Measurements from ENCODE around the gene LAPTM5. TPM values are rescaled to one million over a fixed set of nuclear protein-coding genes. Genes with fewer than 3 reads are reported as not detected.

The LAPTM5 gene
- total and polyA plus RNA-seq, 2 of the 8 experiments (the other 6 are each of a cell fraction or from before 2014, with no cell fraction given) = 0.37 to 1.4 TPM

DNA sequence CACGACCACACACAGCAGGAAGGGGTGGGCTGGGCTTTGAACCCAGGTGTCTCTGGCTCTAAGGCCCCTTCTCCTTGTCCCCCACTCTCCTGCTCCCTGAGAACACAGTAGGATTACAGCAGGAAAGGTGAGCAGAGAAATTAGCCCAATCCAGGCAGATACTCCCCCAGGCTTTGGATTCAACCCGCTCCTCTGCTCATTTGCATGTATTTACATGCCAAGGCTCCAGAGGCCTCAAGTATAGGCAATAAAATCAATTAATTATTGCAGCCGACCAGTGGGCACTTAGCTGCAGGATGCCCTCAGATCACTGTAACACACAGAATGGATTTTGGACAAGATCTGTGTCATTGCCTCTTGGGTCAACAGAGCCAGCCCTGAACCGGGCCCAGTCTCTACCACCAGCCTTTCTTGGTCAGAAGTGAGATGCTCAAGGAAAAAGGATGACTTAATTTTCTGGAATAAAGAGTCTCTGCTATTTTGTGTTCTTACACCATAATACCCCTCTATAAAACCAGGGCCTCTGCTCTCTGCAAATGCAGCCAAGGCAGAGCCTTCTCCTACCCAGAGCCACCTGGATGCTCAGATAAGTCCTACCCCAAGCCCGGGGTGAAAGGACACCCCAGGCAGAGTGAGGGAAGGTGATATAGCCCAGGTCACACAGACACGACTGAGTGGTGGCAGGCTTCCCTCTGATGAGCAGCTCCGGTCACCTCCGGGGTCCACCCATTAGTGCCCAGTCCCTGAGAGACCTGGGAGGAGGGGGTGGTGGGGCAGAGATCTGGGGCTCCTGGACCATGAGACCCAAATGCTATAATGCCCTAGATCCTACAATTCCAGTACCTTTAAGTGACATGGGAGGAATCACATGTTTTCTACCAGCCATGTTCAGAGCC is 63.0 kb downstream of the LAPTM5 start:
- H3K18ac ChIP-seq (ENCODE audit: extremely low read depth, low read length) = no peak overlapping the region
- H3K4me3 ChIP-seq (ENCODE audit: extremely low read depth in 1 of 4, insufficient read depth in 2 of 4, low read depth in 3 of 4, low read length in 4 of 4) = no peak overlapping the region
- no peak overlapping the region for H3K4me2 ChIP-seq (ENCODE audit: insufficient read depth in 1 of 2, low read depth in 2 of 2, low read length in 2 of 2)
- FAIRE-seq (no peak), DNase-seq (ENCODE audit: low read depth in 1 of 2, low spot score in 2 of 2) (no peak)
- CTCF ChIA-PET (ENCODE audit: partially characterized antibody) = no interaction called here
- no peaks in the 10 kb centered on the region for H3K79me1 ChIP-seq (ENCODE audit: low read depth, low read length)
- no peaks in the 10 kb centered on the region for H3K9me3 ChIP-seq (ENCODE audit: insufficient read depth in 2 of 2, low read depth in 1 of 2, low read length in 1 of 2)
- no peaks in the 10 kb centered on the region for H3K36me3 ChIP-seq (ENCODE audit: control insufficient read depth in 2 of 4, insufficient read depth in 4 of 4, low read length in 3 of 4)
- no peak overlapping the region for H2BK20ac ChIP-seq (ENCODE audit: low read length)
- POLR2A ChIA-PET (ENCODE audit: partially characterized antibody) = no interaction called here
- no peak overlapping the region for H3K27ac ChIP-seq (ENCODE audit: low read depth, low read length)
- H2BK5ac ChIP-seq (ENCODE audit: low read depth, low read length) = no peak overlapping the region
- no peak overlapping the region for H3K9ac ChIP-seq (replicated peaks in 1 of 4; ENCODE audit: extremely low read depth in 1 of 4, low read depth in 3 of 4, low read length in 3 of 4)
- no peak overlapping the region for H2BK15ac ChIP-seq (ENCODE audit: low read length)
- H3K4ac ChIP-seq (replicated peaks; ENCODE audit: insufficient read length, low read depth, low read length) = no peak overlapping the region
- H2BK12ac ChIP-seq (ENCODE audit: low read depth, low read length) = no peak overlapping the region
- H3K56ac ChIP-seq (replicated peaks; ENCODE audit: insufficient read length, low read depth, low read length) = no peak overlapping the region
- H4K91ac ChIP-seq (replicated peaks; ENCODE audit: insufficient read length, low read length) = no peak overlapping the region
- no peak overlapping the region for H2AFZ ChIP-seq (ENCODE audit: low read length)
- H3K4me1 ChIP-seq (replicated peaks in 1 of 4; ENCODE audit: control insufficient read depth in 3 of 4, insufficient read depth in 4 of 4, low read length in 3 of 4) = peaks cover 0 to 12% (median 4%) of the 10 kb centered on the region in 4 experiments; a peak in 6 of 7 replicates
- peaks cover 1% of the 10 kb centered on the region; the same call in 1 of the 2 replicates for H3K23me2 ChIP-seq (ENCODE audit: low read depth, low read length)
- no peak overlapping the region for H2BK120ac ChIP-seq (replicated peaks; ENCODE audit: low read depth, low read length)
- no peaks in the 10 kb centered on the region for H4K20me1 ChIP-seq (replicated peaks in 1 of 2; ENCODE audit: control insufficient read depth in 1 of 2, insufficient read depth in 2 of 2, low read length in 2 of 2)
- TF ChIP-seq TAF7 (optimal IDR thresholded peaks at IDR 0.05; ENCODE audit: borderline replicate concordance, low read depth, low read length) = no peak
- TF ChIP-seq SIX5 (IDR thresholded peaks at IDR 0.05; ENCODE audit: low read depth, low read length) = no peak
- TF ChIP-seq, protein P1, sequence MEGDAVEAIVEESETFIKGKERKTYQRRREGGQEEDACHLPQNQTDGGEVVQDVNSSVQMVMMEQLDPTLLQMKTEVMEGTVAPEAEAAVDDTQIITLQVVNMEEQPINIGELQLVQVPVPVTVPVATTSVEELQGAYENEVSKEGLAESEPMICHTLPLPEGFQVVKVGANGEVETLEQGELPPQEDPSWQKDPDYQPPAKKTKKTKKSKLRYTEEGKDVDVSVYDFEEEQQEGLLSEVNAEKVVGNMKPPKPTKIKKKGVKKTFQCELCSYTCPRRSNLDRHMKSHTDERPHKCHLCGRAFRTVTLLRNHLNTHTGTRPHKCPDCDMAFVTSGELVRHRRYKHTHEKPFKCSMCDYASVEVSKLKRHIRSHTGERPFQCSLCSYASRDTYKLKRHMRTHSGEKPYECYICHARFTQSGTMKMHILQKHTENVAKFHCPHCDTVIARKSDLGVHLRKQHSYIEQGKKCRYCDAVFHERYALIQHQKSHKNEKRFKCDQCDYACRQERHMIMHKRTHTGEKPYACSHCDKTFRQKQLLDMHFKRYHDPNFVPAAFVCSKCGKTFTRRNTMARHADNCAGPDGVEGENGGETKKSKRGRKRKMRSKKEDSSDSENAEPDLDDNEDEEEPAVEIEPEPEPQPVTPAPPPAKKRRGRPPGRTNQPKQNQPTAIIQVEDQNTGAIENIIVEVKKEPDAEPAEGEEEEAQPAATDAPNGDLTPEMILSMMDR (IDR thresholded peaks at IDR 0.05; ENCODE audit: control extremely low read depth in 1 of 3, insufficient read depth in 1 of 3, low read depth in 1 of 3, low read length in 3 of 3) = no peak
- peak; percentile 50; the same call in 1 of the 2 replicates for TF ChIP-seq SP1 (IDR thresholded peaks at IDR 0.05; ENCODE audit: low read depth, low read length)
- no peak for TF ChIP-seq E2F6 (IDR thresholded peaks at IDR 0.05)
- H2AK5ac ChIP-seq (ENCODE audit: low read depth, low read length) = no peak overlapping the region
- no peaks in the 10 kb centered on the region for H3K79me2 ChIP-seq (ENCODE audit: control insufficient read depth in 1 of 2, insufficient read depth in 2 of 2, low read length in 2 of 2)
- no peak overlapping the region for H3K23ac ChIP-seq (ENCODE audit: insufficient read length)
- no peak overlapping the region for H4K5ac ChIP-seq (ENCODE audit: insufficient read length, low read depth, low read length)
- H3K27me3 ChIP-seq (replicated peaks in 1 of 4; ENCODE audit: control insufficient read depth in 3 of 4, extremely low read depth in 1 of 4, insufficient read depth in 3 of 4, low read length in 3 of 4) = no peaks in the 10 kb centered on the region
- no peak overlapping the region for H3K14ac ChIP-seq (ENCODE audit: insufficient read length)
- H4K8ac ChIP-seq (ENCODE audit: extremely low read depth, insufficient read depth, low read length) = no peak overlapping the region
- 83% methylated on average over 8 of the region's 8 CpGs; no CpG with 5 or more reads in 1 of the 2 experiments for WGBS, 2 experiments (ENCODE audit: extremely low coverage in 1 of 2, insufficient coverage in 1 of 2, insufficient read length in 1 of 2, insufficient replicate concordance in 2 of 2, low coverage in 1 of 2, low lambda C conversion rate in 2 of 2, missing lambda C conversion rate in 1 of 2)
